T-helper 17 cell (primary cell): Measurements from ENCODE around the gene ARHGEF26. TPM values are rescaled to one million over a fixed set of nuclear protein-coding genes. Genes with fewer than 3 reads are reported as not detected.
"Not testable (repeated sequence)": the region's sequence is repeated elsewhere in the genome, so short reads cannot be mapped to it uniquely, and the experiment has no call there.

Experiments used
- ATAC-seq: fragments of 150-1000 bp; cut with Tn5 transposase; 2 replicates; pipeline ENCODE4 v1.10.0; 2021; ENCODE audit warnings: mild to moderate bottlenecking, moderate library complexity
- DNase-seq, 3 donors: peaks; one replicate each; pipeline versions ENCODE4 v3.0.0 to v3.0.0-alpha.2; 2020 to 2021
- H3K9me3 ChIP-seq: one replicate; pipeline ENCODE4 v1.7.0; 2013; ENCODE audit warnings: low read length, mild to moderate bottlenecking; ENCODE audit not compliant: control insufficient read depth, poor library complexity, severe bottlenecking
- H3K27ac Mint-ChIP-seq: one replicate; pipeline ENCODE4 v1.8.0; 2022; ENCODE audit warnings: mild to moderate bottlenecking, moderate library complexity, mixed read lengths
- H3K27me3 Mint-ChIP-seq: one replicate; pipeline ENCODE4 v1.8.0; 2022; ENCODE audit warnings: mixed read lengths
- H3K36me3 Mint-ChIP-seq: one replicate; pipeline ENCODE4 v1.8.0; 2022; ENCODE audit warnings: low read depth, mixed read lengths
- H3K4me1 Mint-ChIP-seq: one replicate; pipeline ENCODE4 v1.8.0; 2022; ENCODE audit warnings: mild to moderate bottlenecking, mixed read lengths
- H3K4me3 Mint-ChIP-seq: one replicate; pipeline ENCODE4 v1.8.0; 2022; ENCODE audit warnings: mild to moderate bottlenecking, moderate library complexity, mixed read lengths
- total RNA-seq, 4 donors: library from RNA in 2 of 4; stranded (reverse) in 2 of 4; gene quantifications; one replicate each; pipeline ENCODE4 v1.2.3 and lab custom pipeline; 2022 to 2026

Gene ARHGEF26
- total RNA-seq (not detected), total RNA-seq (lab: John Stamatoyannopoulos, UW) (0 reads per million in 2 donors)

DNA sequence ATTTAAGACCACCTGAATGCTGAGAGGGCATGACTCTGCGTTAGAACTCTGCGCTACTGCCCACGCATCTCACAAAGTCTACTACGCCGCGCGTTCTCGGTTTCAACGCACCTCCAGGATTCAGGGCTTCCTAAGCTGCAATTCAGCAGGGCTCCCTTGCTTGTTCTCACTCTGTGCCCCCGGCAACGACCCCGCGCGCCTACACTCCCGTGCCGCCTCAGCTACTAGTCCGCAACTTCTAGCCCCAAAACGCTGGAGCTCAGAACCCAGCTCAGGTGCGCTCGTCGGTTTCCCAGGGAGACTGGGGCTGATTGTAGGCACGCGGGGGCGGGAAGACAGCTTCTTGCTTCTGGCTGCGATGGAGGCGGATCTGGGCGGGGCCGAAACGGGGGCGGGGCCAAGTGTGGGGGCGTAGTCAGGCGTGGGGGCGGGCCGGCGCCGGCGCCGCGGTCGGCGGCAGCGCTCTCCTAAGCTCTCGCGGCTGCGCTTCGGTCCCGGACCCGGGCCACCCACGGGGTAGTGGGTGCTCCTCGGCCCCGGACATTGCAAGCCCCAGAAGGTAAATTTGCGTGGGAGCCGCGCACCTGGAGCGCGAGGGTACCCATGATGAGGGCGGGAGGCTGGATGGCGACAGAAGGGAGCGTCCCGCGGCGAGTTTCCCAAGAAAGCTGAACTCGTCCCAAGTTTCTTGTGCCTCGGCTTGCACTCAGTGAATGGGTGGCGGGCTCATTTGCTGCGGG, at the start of gene ARHGEF26:
ARHGEF26 (plus strand) TSS at position 430 of the 740 bp plus-strand sequence. CDS start 603 bp downstream, outside the sequence.
- H3K9me3 ChIP-seq = no peaks in the 10 kb centered on the region
- DNase-seq (peak; percentile 40 to 51 (median 49)), ATAC-seq (peak; percentile 91)
- Mint-ChIP-seq H3K27me3 (peaks cover 82% of the 10 kb centered on the region), H3K27ac (no peak within 1 kb of the TSS), H3K4me3 (peak within 1 kb of the TSS; percentile 86), H3K4me1 (peaks cover 13% of the 10 kb centered on the region), H3K36me3 (no peaks in the 10 kb centered on the region)

- H3K27me3 Mint-ChIP-seq = no peaks in the 10 kb centered on the region
- no peaks in the 10 kb centered on the region for H3K36me3 Mint-ChIP-seq
These were observed 46.2 kb upstream of the ARHGEF26 start for GRCh38 chr3:154074966-154075365.

GRCh38 chr3:154078672-154079071, 42.5 kb upstream of the ARHGEF26 start:
- no peak for ATAC-seq
- H3K27ac Mint-ChIP-seq = no peak overlapping the region
- DNase-seq = no peak
- H3K27me3 Mint-ChIP-seq = peaks cover 5% of the 10 kb centered on the region
- H3K4me3 Mint-ChIP-seq = no peak overlapping the region
- H3K4me1 Mint-ChIP-seq = no peaks in the 10 kb centered on the region
- H3K9me3 ChIP-seq = no peaks in the 10 kb centered on the region
- no peaks in the 10 kb centered on the region for H3K36me3 Mint-ChIP-seq

More at GRCh38 chr3:154074966-154075365, 46.2 kb upstream of the ARHGEF26 start:
- Mint-ChIP-seq H3K4me1 (no peaks in the 10 kb centered on the region), H3K27ac (no peak overlapping the region), H3K4me3 (no peak overlapping the region)
- DNase-seq = no peak
- H3K9me3 ChIP-seq = no peaks in the 10 kb centered on the region
- no peak for ATAC-seq

GRCh38 chr3:154081305-154081704, 39.9 kb upstream of the ARHGEF26 start:
- no peaks in the 10 kb centered on the region for H3K4me1 Mint-ChIP-seq
- ATAC-seq = no peak
- H3K9me3 ChIP-seq = no peaks in the 10 kb centered on the region
- H3K27me3 Mint-ChIP-seq = peaks cover 5% of the 10 kb centered on the region
- no peaks in the 10 kb centered on the region for H3K36me3 Mint-ChIP-seq
- no peak overlapping the region for H3K27ac Mint-ChIP-seq
- H3K4me3 Mint-ChIP-seq = no peak overlapping the region
- no peak for DNase-seq

- DNase-seq (no peak), ATAC-seq (no peak)
- Mint-ChIP-seq H3K4me3 (no peak overlapping the region), H3K36me3 (no peaks in the 10 kb centered on the region), H3K4me1 (no peaks in the 10 kb centered on the region), H3K27ac (no peak overlapping the region), H3K27me3 (peaks cover 10% of the 10 kb centered on the region)
- H3K9me3 ChIP-seq = no peaks in the 10 kb centered on the region
These were observed 36.1 kb upstream of the ARHGEF26 start for GRCh38 chr3:154085071-154085470.

DNA sequence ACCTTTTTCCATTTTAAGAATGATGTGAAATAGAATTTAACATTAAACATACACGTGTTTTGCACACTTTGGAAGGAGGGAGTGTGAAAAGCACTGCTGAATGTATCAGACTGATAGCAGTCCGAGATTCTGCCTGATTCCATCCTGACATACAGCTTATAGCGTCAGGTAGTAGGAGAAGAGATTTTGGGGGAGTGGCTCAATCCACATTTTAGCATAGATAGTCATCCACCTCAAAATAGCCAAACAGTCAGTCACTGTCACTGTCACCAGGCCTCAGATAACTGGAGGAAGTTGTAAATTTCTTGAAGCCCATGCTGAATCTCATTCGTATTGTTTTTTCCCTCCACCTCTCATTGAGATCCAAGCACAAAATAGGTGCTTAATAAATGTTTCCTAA, 35.4 kb upstream of the ARHGEF26 start:
- H3K36me3 Mint-ChIP-seq = no peaks in the 10 kb centered on the region
- H3K27ac Mint-ChIP-seq = no peak overlapping the region
- ATAC-seq (no peak), DNase-seq (no peak)
- H3K4me1 Mint-ChIP-seq = no peaks in the 10 kb centered on the region
- no peaks in the 10 kb centered on the region for H3K9me3 ChIP-seq
- no peak overlapping the region for H3K4me3 Mint-ChIP-seq
- peaks cover 10% of the 10 kb centered on the region for H3K27me3 Mint-ChIP-seq

DNA sequence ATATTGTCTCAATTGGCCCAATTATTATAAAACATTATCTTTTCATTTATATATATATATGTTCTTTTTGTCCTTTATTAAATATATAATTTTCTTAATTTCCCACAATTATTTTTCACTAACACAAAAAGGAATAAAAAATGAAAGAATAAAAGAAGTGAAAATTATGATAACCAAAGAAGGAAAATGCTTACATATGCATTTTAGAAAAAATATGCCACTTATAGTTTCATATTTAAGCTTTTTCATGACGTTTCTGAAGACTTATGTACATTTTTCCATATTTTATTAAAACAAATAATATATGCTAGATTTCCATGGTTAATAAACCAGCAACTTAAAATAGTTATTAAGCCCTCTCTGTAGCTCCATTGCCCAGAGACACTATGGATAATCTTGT, 34.9 kb upstream of the ARHGEF26 start:
- no peak overlapping the region for H3K27ac Mint-ChIP-seq
- H3K36me3 Mint-ChIP-seq = no peaks in the 10 kb centered on the region
- no peaks in the 10 kb centered on the region for H3K9me3 ChIP-seq
- DNase-seq (no peak), ATAC-seq (no peak)
- no peak overlapping the region for H3K4me3 Mint-ChIP-seq
- H3K4me1 Mint-ChIP-seq = no peaks in the 10 kb centered on the region
- H3K27me3 Mint-ChIP-seq = peaks cover 10% of the 10 kb centered on the region

- not testable (repeated sequence) for DNase-seq, H3K36me3 Mint-ChIP-seq, H3K27ac Mint-ChIP-seq, ATAC-seq, H3K9me3 ChIP-seq, H3K27me3 Mint-ChIP-seq, H3K4me3 Mint-ChIP-seq, H3K4me1 Mint-ChIP-seq
These were observed 33.3 kb upstream of the ARHGEF26 start for GRCh38 chr3:154087756-154088480.

GRCh38 chr3:154089421-154090420, 31.5 kb upstream of the ARHGEF26 start:
- Mint-ChIP-seq H3K4me1 (peaks cover 2% of the 10 kb centered on the region), H3K36me3 (peaks cover 2% of the 10 kb centered on the region), H3K27ac (no peak overlapping the region), H3K27me3 (peaks cover 18% of the 10 kb centered on the region), H3K4me3 (no peak overlapping the region)
- no peak for DNase-seq
- H3K9me3 ChIP-seq = no peaks in the 10 kb centered on the region
- no peak for ATAC-seq

GRCh38 chr3:154094051-154094450, 27.1 kb upstream of the ARHGEF26 start:
- peaks cover 13% of the 10 kb centered on the region for H3K27me3 Mint-ChIP-seq
- H3K9me3 ChIP-seq = no peaks in the 10 kb centered on the region
- ATAC-seq (no peak), DNase-seq (no peak)
- peaks cover 4% of the 10 kb centered on the region for H3K4me1 Mint-ChIP-seq
- peaks cover 2% of the 10 kb centered on the region for H3K36me3 Mint-ChIP-seq
- no peak overlapping the region for H3K4me3 Mint-ChIP-seq
- H3K27ac Mint-ChIP-seq = no peak overlapping the region

DNA sequence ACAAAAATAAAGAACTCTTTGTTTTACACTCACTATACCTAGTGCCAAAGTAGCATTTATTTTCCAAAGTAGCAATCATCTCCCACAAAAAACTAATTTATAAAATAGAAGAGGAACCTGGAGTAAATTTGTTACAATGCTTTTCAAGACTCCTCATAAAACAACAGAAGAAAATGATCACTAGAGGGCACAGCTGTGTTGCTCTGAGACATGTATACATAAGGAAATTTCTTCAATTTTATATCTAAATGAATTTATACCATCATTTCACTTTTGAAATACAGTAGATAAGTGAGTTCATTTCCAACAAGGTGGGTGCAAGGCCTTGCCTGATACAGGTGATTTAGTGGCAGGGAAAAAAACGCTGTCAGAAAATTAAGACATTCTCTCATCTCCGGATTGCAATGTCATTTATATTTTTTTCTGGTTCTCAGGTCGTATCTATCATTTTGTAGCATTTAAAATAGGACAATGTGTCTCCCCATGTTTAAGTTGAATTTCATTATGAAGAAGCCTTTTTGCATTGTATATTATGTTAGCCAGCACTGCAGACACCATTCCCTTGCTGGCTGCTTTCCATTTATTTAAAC, 25.3 kb upstream of the ARHGEF26 start:
- ATAC-seq = no peak
- Mint-ChIP-seq H3K4me1 (peaks cover 4% of the 10 kb centered on the region), H3K36me3 (peaks cover 2% of the 10 kb centered on the region), H3K27ac (no peak overlapping the region), H3K27me3 (peaks cover 13% of the 10 kb centered on the region), H3K4me3 (no peak overlapping the region)
- no peaks in the 10 kb centered on the region for H3K9me3 ChIP-seq
- no peak for DNase-seq

- Mint-ChIP-seq H3K4me3 (no peak overlapping the region), H3K4me1 (peaks cover 2% of the 10 kb centered on the region), H3K36me3 (no peaks in the 10 kb centered on the region), H3K27ac (no peak overlapping the region), H3K27me3 (peaks cover 13% of the 10 kb centered on the region)
- DNase-seq = no peak
- ATAC-seq = no peak
- H3K9me3 ChIP-seq = no peaks in the 10 kb centered on the region
These were observed 22.8 kb upstream of the ARHGEF26 start for GRCh38 chr3:154098376-154098775.
